Right atrium auricular region (tissue), 2 donors: ENCODE measurements around the gene GP2. TPM values are rescaled to one million over a fixed set of nuclear protein-coding genes. Genes with fewer than 3 reads are reported as not detected.

Source experiments
- DNase-seq: peaks from one replicate; pipeline ENCODE4 v3.0.0-alpha.2; 2019; ENCODE audit warnings: low spot score
- H3K27ac ChIP-seq, 2 donors: fragments of 200-600 bp; sonication (generic); 1 replicate in 1 of 2; 2 replicates in 1 of 2; pipeline ENCODE4 v1.5.1; 2016 to 2019
- H3K27me3 ChIP-seq, 2 donors: fragments of 200-600 bp; sonication (generic); one replicate each; pipeline versions ENCODE4 v1.5.1 to v1.6.0; 2017 to 2019
- H3K36me3 ChIP-seq: fragments of 200-600 bp; sonication (generic); one replicate; pipeline ENCODE4 v1.5.1; 2016
- H3K4me1 ChIP-seq, 2 donors: fragments of 200-600 bp; sonication (generic); one replicate each; pipeline versions ENCODE4 v1.5.1 to v1.6.0; 2017 to 2019
- H3K4me3 ChIP-seq, 2 donors: fragments of 200-600 bp; sonication (generic); 1 replicate in 1 of 2; 2 replicates in 1 of 2; pipeline ENCODE4 v1.5.1; 2017 to 2019; ENCODE audit warnings: mild to moderate bottlenecking in 1 of 2, moderate library complexity in 1 of 2
- H3K9me3 ChIP-seq, 2 donors: fragments of 200-600 bp; sonication (generic); one replicate each; pipeline ENCODE4 v1.5.1; 2019
- CTCF ChIP-seq, 2 donors: fragments of 200-600 bp; sonication (generic); IDR thresholded peaks; one replicate each; pipeline ENCODE4 v1.5.1; 2019; ENCODE audit warnings: antibody characterized with exemption in 2 of 2
- total RNA-seq, 2 donors: library from RNA; depleted of rRNA; stranded (reverse); fragments of >200 nt; gene quantifications; one replicate each; pipeline ENCODE4 v1.1.0, GENCODE V29; 2016

The GP2 gene
- total RNA-seq, 2 donors from 2014 or later = not detected

GRCh38 chr16:20318437-20318836 lies 8.9 kb downstream of the GP2 start:
- no peak for TF ChIP-seq CTCF (IDR thresholded peaks at IDR 0.05)
- Histone ChIP-seq H3K36me3 (no peaks in the 10 kb centered on the region), H3K27ac (no peak overlapping the region), H3K4me1 (no peaks in the 10 kb centered on the region), H3K27me3 (no peaks in the 10 kb centered on the region), H3K4me3 (no peak overlapping the region), H3K9me3 (no peaks in the 10 kb centered on the region)
- DNase-seq = no peak

DNA sequence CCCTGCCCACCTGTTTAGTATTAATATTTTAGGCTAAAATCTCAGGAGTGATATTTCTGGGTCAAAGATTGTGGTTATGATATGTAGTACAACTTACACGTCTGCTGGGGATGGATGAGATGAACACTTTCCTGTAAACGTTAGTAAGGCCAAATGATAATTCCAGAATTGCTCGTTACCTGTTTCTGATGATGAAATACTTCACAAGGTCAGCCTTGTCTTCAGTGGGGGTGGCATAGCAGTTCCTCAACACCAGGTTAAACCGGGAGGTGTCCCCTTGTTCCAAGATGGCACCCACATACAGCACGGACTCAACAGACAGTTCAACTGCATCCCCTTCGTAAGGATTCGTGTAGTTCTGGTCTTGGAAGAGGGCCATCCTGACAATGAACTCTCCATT lies 9.3 kb downstream of the GP2 start:
- DNase-seq = no peak
- Histone ChIP-seq H3K36me3 (no peaks in the 10 kb centered on the region), H3K4me1 (no peaks in the 10 kb centered on the region), H3K27me3 (no peaks in the 10 kb centered on the region), H3K27ac (no peak overlapping the region), H3K9me3 (no peaks in the 10 kb centered on the region), H3K4me3 (no peak overlapping the region)
- TF ChIP-seq CTCF (IDR thresholded peaks at IDR 0.05) = no peak

- no peak for TF ChIP-seq CTCF (IDR thresholded peaks at IDR 0.05)
- Histone ChIP-seq H3K27ac (no peak overlapping the region), H3K36me3 (no peaks in the 10 kb centered on the region), H3K9me3 (no peaks in the 10 kb centered on the region), H3K27me3 (no peaks in the 10 kb centered on the region), H3K4me3 (no peak overlapping the region), H3K4me1 (no peaks in the 10 kb centered on the region)
- no peak for DNase-seq
Observed at GRCh38 chr16:20317117-20317516, 10.2 kb downstream of the GP2 start.

DNA sequence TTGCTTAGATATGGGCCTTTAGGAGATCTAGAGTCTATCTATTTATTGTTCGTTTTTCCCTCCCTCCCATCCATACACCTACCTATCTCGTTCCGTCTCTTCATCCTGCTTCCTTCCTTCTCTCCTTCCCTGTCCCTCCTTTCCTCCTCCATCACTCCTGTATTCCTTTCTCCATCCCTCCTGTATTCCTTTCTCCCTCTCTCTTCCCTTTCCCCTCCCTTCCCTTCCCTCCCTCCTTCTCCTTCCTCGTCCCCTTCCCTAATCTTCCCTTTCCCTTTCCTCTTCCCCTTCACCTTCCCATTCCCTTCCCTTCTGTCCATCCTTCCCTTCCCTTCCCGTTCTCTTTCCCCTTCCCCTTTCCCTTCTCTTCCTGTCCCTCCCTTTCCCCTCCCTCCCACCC lies 10.6 kb downstream of the GP2 start:
- H3K36me3 ChIP-seq = no peaks in the 10 kb centered on the region
- no peak overlapping the region for H3K27ac ChIP-seq
- no peak for TF ChIP-seq CTCF (IDR thresholded peaks at IDR 0.05)
- H3K4me3 ChIP-seq = no peak overlapping the region
- DNase-seq = no peak
- no peaks in the 10 kb centered on the region for H3K9me3 ChIP-seq
- no peaks in the 10 kb centered on the region for H3K27me3 ChIP-seq
- no peaks in the 10 kb centered on the region for H3K4me1 ChIP-seq

- Histone ChIP-seq H3K27me3 (no peaks in the 10 kb centered on the region), H3K9me3 (peaks cover 0 to 4% of the 10 kb centered on the region in 2 donors), H3K4me3 (no peak overlapping the region), H3K27ac (no peak overlapping the region), H3K36me3 (no peaks in the 10 kb centered on the region), H3K4me1 (no peaks in the 10 kb centered on the region)
- DNase-seq = no peak
- TF ChIP-seq CTCF (IDR thresholded peaks at IDR 0.05) = no peak
Observed at GRCh38 chr16:20315764-20316163, 11.5 kb downstream of the GP2 start.

DNA sequence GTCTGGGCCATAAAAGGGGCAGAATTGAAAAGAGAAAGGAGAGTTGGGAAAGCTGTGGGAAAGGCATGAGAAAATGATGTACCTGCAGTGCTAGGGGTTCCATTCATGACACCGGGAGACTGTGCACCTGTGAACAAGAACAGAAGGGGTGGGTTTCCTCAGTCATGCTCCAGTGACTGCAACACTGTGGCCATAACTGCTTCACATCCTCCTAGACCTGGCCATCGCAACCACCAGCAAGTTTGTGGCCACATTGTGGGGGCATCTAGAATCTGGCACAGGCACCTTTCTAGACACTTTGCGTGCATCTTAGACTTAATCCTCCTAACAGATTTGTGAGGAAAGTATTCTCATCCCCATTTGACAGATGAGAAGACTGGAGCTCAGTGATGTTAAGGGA lies 12.7 kb downstream of the GP2 start:
- Histone ChIP-seq H3K36me3 (no peaks in the 10 kb centered on the region), H3K27ac (no peak overlapping the region), H3K9me3 (peaks cover 0 to 4% of the 10 kb centered on the region in 2 donors), H3K27me3 (no peaks in the 10 kb centered on the region), H3K4me3 (no peak overlapping the region), H3K4me1 (no peaks in the 10 kb centered on the region)
- DNase-seq = no peak
- TF ChIP-seq CTCF (IDR thresholded peaks at IDR 0.05) = no peak
